Endodermal cell (in vitro differentiated cells): ENCODE results near the gene SPHK1. TPM values are rescaled to one million over a fixed set of nuclear protein-coding genes. Genes with fewer than 3 reads are reported as not detected.

Experiments
- DNase-seq: peaks from one replicate; pipeline ENCODE4 v3.0.0-alpha.2; 2017
- H3K27ac ChIP-seq: 2 replicates; pipeline ENCODE4 v1.5.1; 2013; ENCODE audit warnings: mild to moderate bottlenecking, low read depth, low read length, moderate library complexity
- H3K27me3 ChIP-seq: 2 replicates; pipeline ENCODE4 v1.6.1; 2013; ENCODE audit warnings: mild to moderate bottlenecking, low read length, moderate library complexity; ENCODE audit not compliant: insufficient read depth, control insufficient read depth, poor library complexity, severe bottlenecking
- H3K36me3 ChIP-seq: 2 replicates; pipeline ENCODE4 v1.7.0; 2013; ENCODE audit warnings: mild to moderate bottlenecking, low read length, moderate library complexity; ENCODE audit not compliant: control insufficient read depth, insufficient read depth
- H3K4me1 ChIP-seq: one replicate; pipeline ENCODE4 v1.7.0; 2013; ENCODE audit warnings: low read length; ENCODE audit not compliant: control insufficient read depth, insufficient read depth
- H3K4me3 ChIP-seq: 2 replicates; pipeline ENCODE4 v1.5.1; 2013; ENCODE audit warnings: mild to moderate bottlenecking, low read length, moderate library complexity
- H3K9ac ChIP-seq: 2 replicates; pipeline ENCODE4 v1.6.1; 2013; ENCODE audit warnings: mild to moderate bottlenecking, low read length, moderate library complexity; ENCODE audit not compliant: poor library complexity, severe bottlenecking; ENCODE audit errors: extremely low read depth
- H3K9me3 ChIP-seq: 2 replicates; pipeline ENCODE4 v1.6.1; 2013; ENCODE audit warnings: mild to moderate bottlenecking, low read length, moderate library complexity; ENCODE audit not compliant: control insufficient read depth
- H3K27ac Mint-ChIP-seq: 2 replicates; pipeline ENCODE4 v1.8.0; 2020; ENCODE audit warnings: mixed read lengths
- H3K27me3 Mint-ChIP-seq: 2 replicates; pipeline ENCODE4 v1.8.0; 2021; ENCODE audit warnings: mild to moderate bottlenecking, mixed read lengths; ENCODE audit not compliant: insufficient read depth
- H3K36me3 Mint-ChIP-seq: 2 replicates; pipeline ENCODE4 v1.8.0; 2020; ENCODE audit warnings: low read depth, mixed read lengths
- H3K4me1 Mint-ChIP-seq: 2 replicates; pipeline ENCODE4 v1.8.0; 2020; ENCODE audit warnings: mixed read lengths
- H3K4me3 Mint-ChIP-seq: 2 replicates; pipeline ENCODE4 v1.8.0; 2020; ENCODE audit warnings: mild to moderate bottlenecking, moderate library complexity, mixed read lengths
- H3K9me3 Mint-ChIP-seq: 2 replicates; pipeline ENCODE4 v1.8.0; 2020; ENCODE audit warnings: mild to moderate bottlenecking, mixed read lengths
- WGBS, 2 experiments: methylation state at CpG; one replicate each; pipeline versions ENCODE4 v1.1.5 to v1.1.7; 2013; ENCODE audit warnings: missing lambda C conversion rate in 2 of 2, mixed read lengths in 1 of 2; ENCODE audit not compliant: insufficient coverage in 1 of 2, insufficient read length in 1 of 2; 5-methylcytosine and 5-hydroxymethylcytosine counted together
- total RNA-seq, 2 donors: library from RNA; stranded (reverse); fragmentation: NEBNext Ultra II Directional in 1 of 2; extraction: Animal tissue kit (Norgen Biotek cat#: 25700) in 1 of 2; gene quantifications; 2 replicates in 1 of 2; 3 replicates in 1 of 2; pipeline ENCODE4 v1.2.1, GENCODE V29; 2021
- TF ChIP-seq, protein P1 (sequence below): fragments of 200-600 bp; sonication (generic); conservative IDR thresholded peaks from 2 replicates; pipeline ENCODE4 v1.5.0; 2021; ENCODE audit warnings: antibody characterized with exemption, mild to moderate bottlenecking

The SPHK1 gene
- total RNA-seq, 2 donors from 2014 or later: 1.5 to 1.8 TPM

DNA sequence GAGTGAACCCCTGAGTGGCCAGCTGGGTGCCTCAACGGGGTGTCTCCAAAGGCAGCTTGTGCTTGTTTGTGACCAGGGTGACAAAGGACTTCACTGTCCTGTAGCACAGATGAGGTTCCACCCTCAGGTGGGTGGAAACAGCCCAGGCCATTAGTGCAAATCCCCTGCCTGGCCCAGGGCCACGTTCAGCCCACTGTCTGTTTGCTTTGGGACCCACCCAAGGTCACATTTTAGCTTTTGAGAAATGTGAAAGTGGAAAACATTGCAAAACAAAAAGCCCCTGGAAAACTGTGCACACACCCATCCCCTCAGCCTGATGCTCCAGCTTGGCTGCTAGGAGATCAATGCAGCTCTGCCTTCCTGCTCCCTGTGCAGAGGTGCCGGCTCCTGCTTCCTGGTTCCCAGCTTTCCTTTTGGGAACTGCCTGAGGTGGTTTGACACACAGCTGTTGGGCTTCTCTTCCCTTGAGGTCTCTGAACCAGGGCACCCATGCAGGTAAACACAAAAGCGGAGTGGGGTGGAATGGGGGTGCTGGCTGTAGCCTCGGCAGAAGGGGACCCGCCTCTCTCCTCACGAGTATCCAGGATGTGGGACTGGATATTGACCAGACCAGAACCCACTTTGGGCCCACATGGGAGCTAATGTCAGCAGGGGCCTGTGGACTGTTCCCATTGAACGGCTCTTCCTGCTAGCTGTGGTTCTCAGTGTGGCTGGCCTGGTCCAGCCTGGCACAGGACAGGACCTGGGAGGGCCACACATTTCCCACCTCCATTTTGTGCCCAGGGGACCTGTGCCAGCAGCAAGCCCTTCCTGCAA lies 7.9 kb upstream of the SPHK1 start:
- H3K27me3 Mint-ChIP-seq: peaks cover 10% of the 10 kb centered on the region
- no peak overlapping the region for H3K27ac ChIP-seq
- TF ChIP-seq, protein P1, sequence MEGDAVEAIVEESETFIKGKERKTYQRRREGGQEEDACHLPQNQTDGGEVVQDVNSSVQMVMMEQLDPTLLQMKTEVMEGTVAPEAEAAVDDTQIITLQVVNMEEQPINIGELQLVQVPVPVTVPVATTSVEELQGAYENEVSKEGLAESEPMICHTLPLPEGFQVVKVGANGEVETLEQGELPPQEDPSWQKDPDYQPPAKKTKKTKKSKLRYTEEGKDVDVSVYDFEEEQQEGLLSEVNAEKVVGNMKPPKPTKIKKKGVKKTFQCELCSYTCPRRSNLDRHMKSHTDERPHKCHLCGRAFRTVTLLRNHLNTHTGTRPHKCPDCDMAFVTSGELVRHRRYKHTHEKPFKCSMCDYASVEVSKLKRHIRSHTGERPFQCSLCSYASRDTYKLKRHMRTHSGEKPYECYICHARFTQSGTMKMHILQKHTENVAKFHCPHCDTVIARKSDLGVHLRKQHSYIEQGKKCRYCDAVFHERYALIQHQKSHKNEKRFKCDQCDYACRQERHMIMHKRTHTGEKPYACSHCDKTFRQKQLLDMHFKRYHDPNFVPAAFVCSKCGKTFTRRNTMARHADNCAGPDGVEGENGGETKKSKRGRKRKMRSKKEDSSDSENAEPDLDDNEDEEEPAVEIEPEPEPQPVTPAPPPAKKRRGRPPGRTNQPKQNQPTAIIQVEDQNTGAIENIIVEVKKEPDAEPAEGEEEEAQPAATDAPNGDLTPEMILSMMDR: no peak
- no peaks in the 10 kb centered on the region for H3K4me1 ChIP-seq
- no peaks in the 10 kb centered on the region for H3K9me3 Mint-ChIP-seq
- H3K4me1 Mint-ChIP-seq: peaks cover 3% of the 10 kb centered on the region
- no peaks in the 10 kb centered on the region for H3K36me3 ChIP-seq
- no peak overlapping the region for H3K4me3 Mint-ChIP-seq
- H3K27me3 ChIP-seq: no peaks in the 10 kb centered on the region
- no peak overlapping the region for H3K9ac ChIP-seq
- H3K9me3 ChIP-seq: no peaks in the 10 kb centered on the region
- H3K4me3 ChIP-seq: no peak overlapping the region
- no peaks in the 10 kb centered on the region for H3K36me3 Mint-ChIP-seq
- 84 to 94% methylated on average over 7 to 8 of the region's 8 CpGs for WGBS, 2 experiments
- DNase-seq: no peak
- H3K27ac Mint-ChIP-seq: no peak overlapping the region

DNA sequence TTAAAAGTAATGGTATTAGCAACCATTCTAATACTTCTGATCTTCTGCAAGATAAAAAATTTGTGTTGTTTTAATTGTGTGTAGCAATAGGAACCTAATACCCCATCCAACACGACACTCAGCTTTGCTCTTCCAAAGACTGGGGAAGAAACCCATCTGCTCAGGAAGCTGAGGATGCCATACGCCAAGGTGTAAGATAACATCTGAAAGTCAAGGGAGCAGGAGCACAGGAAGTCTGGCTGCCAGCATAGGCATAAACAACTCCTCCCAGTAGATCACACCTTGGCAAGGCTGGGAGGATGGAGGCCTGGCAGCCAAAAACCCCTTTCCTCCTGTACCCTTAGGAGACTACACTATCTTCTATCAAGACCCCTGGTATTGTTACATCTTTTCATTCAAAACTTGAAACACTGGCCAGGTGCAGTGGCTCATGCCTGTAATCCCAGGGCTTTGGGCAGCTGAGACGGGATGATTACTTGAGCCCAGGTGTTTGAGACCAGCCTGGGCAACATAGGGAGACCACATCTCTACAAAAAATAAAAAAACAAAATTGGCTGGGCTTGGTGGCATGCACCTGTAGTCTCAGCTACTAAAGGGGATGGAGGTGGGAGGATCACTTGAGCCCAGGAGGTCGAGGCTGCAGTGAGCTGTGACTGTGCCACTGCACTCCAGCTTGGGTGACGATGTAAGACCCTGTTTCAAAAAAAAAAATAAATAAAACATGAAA lies 5.7 kb upstream of the SPHK1 start:
- Mint-ChIP-seq H3K4me1 (peaks cover 2% of the 10 kb centered on the region), H3K27ac (no peak overlapping the region), H3K27me3 (peaks cover 17% of the 10 kb centered on the region), H3K9me3 (no peaks in the 10 kb centered on the region), H3K36me3 (no peaks in the 10 kb centered on the region), H3K4me3 (no peak overlapping the region)
- TF ChIP-seq, protein P1: no peak
- no peak for DNase-seq
- no peak overlapping the region for H3K27ac ChIP-seq
- no peaks in the 10 kb centered on the region for H3K9me3 ChIP-seq
- no peak overlapping the region for H3K4me3 ChIP-seq
- H3K4me1 ChIP-seq: no peaks in the 10 kb centered on the region
- no peaks in the 10 kb centered on the region for H3K36me3 ChIP-seq
- no peak overlapping the region for H3K9ac ChIP-seq
- peaks cover 10% of the 10 kb centered on the region for H3K27me3 ChIP-seq
- 91% methylated on average over 5 of the region's 5 CpGs; no CpG with 5 or more reads in 1 of the 2 experiments for WGBS, 2 experiments

DNA sequence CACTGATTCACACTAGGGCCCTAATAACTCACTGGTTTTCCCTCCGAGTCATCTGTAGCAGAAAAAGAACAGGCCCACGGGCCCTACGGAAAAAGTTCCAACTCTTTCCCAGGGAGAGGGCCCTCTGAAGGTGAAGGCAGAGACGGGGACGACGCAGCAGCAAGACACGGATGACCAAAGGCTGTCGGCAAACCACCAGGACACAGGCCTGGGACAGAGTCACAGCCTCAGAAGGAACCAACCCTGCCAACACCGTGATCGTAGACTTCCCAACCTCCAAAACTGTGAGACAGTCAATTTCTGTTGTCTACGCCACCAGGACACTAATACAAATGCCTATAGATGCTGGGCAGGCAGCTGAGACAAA lies 5.2 kb upstream of the SPHK1 start:
- H3K4me3 Mint-ChIP-seq: no peak overlapping the region
- WGBS, 2 experiments: 88 to 93% methylated on average over 6 to 11 of the region's 11 CpGs
- Histone ChIP-seq H3K27ac (no peak overlapping the region), H3K27me3 (peaks cover 13% of the 10 kb centered on the region), H3K9me3 (no peaks in the 10 kb centered on the region), H3K4me1 (no peaks in the 10 kb centered on the region), H3K36me3 (no peaks in the 10 kb centered on the region), H3K4me3 (no peak overlapping the region), H3K9ac (no peak overlapping the region)
- DNase-seq: no peak
- H3K27me3 Mint-ChIP-seq: peaks cover 19% of the 10 kb centered on the region
- H3K4me1 Mint-ChIP-seq: peaks cover 1% of the 10 kb centered on the region
- no peaks in the 10 kb centered on the region for H3K9me3 Mint-ChIP-seq
- TF ChIP-seq, protein P1: no peak
- H3K36me3 Mint-ChIP-seq: no peaks in the 10 kb centered on the region
- no peak overlapping the region for H3K27ac Mint-ChIP-seq
